C4-2B (cell line): ENCODE measurements around the gene SAP25.

ENCODE experiments used
- ZFX ChIP-seq: fragments of 450-650 bp; IDR thresholded peaks from 2 replicates; pipeline ENCODE4 v1.6.1; 2017
- TF ChIP-seq, protein P1 (sequence below): fragments of 450-650 bp; conservative IDR thresholded peaks from 2 replicates; pipeline ENCODE4 v1.5.1; 2017; ENCODE audit warnings: mild to moderate bottlenecking

DNA sequence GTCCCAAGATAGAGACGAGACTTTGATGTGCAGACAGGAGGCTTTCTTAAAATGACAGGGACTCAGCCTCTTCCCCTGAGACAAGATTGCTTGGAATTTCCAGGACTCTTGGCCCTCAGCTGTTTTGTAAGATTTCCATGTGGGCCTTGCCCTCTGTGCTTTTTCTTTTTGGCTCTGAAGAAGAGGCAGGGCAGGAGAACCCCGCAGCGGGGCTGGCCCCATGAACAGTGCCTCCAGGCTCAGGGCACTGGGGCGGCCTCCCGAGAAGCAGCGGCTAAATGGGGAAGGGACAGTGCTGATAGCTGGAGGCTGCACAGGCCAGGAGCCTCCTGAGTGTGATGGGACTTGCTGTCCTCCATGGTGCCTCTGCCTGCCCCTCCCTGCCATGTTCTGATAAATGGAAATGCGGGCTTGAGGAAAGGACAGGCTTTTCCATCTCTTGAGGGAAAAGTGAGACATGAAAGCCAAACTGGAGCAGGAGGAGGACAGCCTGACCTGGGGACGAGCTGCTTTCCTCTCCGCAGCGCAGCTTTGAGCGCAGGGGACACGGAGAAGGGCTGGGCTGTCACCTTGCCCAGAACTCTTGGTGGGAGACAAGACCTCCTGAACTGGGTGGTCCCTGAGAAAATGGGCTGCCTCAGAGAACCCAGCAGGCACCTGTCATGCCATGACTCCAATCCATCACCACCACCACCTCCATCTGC lies 12.1 kb downstream of the SAP25 start:
- TF ChIP-seq, protein P1, sequence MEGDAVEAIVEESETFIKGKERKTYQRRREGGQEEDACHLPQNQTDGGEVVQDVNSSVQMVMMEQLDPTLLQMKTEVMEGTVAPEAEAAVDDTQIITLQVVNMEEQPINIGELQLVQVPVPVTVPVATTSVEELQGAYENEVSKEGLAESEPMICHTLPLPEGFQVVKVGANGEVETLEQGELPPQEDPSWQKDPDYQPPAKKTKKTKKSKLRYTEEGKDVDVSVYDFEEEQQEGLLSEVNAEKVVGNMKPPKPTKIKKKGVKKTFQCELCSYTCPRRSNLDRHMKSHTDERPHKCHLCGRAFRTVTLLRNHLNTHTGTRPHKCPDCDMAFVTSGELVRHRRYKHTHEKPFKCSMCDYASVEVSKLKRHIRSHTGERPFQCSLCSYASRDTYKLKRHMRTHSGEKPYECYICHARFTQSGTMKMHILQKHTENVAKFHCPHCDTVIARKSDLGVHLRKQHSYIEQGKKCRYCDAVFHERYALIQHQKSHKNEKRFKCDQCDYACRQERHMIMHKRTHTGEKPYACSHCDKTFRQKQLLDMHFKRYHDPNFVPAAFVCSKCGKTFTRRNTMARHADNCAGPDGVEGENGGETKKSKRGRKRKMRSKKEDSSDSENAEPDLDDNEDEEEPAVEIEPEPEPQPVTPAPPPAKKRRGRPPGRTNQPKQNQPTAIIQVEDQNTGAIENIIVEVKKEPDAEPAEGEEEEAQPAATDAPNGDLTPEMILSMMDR: no peak
- no peak for TF ChIP-seq ZFX
